Right renal pelvis (tissue), 4 donors: ENCODE data around the gene SEC16B. TPM values are rescaled to one million over a fixed set of nuclear protein-coding genes. Genes with fewer than 3 reads are reported as not detected.

Source experiments
- DNase-seq, 4 donors: peaks; one replicate each; pipeline ENCODE4 v3.0.0-alpha.2; 2013; ENCODE audit warnings: low read depth in 4 of 4, low spot score in 3 of 4, missing footprints in 1 of 4
- polyA plus RNA-seq, 4 donors: library from polyadenylated mRNA; unstranded; fragments of 120-200 nt; gene quantifications; one replicate each; pipeline ENCODE4 v1.2.1, GENCODE V29; 2013; ENCODE audit not compliant: insufficient read length in 4 of 4

Gene SEC16B
- polyA plus RNA-seq, 4 donors: 3.5 to 5.4 (median 4.2) TPM

GRCh38 chr1:177978530-177978929 is 8.7 kb upstream of the SEC16B start:
- no peak for DNase-seq

GRCh38 chr1:177977141-177977540 is 7.3 kb upstream of the SEC16B start:
- DNase-seq: no peak

GRCh38 chr1:177976596-177976995 is 6.7 kb upstream of the SEC16B start:
- no peak for DNase-seq

GRCh38 chr1:177975588-177976495 is 6.0 kb upstream of the SEC16B start:
- no peak for DNase-seq

GRCh38 chr1:177973585-177973984 is 3.7 kb upstream of the SEC16B start:
- DNase-seq: no peak

GRCh38 chr1:177969109-177969508 is 749 bp downstream of the SEC16B start:
- DNase-seq: no peak

GRCh38 chr1:177966199-177966598 is 3.7 kb downstream of the SEC16B start:
- no peak for DNase-seq

- no peak for DNase-seq
These were observed 4.6 kb downstream of the SEC16B start for GRCh38 chr1:177965293-177965692.

GRCh38 chr1:177964336-177964735 is 5.5 kb downstream of the SEC16B start:
- DNase-seq: no peak

- no peak for DNase-seq
These were observed 8.8 kb downstream of the SEC16B start for GRCh38 chr1:177960939-177961622.

GRCh38 chr1:177959811-177960515 is 9.9 kb downstream of the SEC16B start:
- no peak for DNase-seq

GRCh38 chr1:177958092-177958491 is 11.8 kb downstream of the SEC16B start:
- no peak for DNase-seq

- no peak for DNase-seq
These were observed 15.8 kb downstream of the SEC16B start for GRCh38 chr1:177954076-177954475.

- no peak for DNase-seq
These were observed 16.3 kb downstream of the SEC16B start for GRCh38 chr1:177953549-177953948.

GRCh38 chr1:177952691-177953090 is 17.2 kb downstream of the SEC16B start:
- DNase-seq: no peak

- DNase-seq: no peak
These were observed 17.6 kb downstream of the SEC16B start for GRCh38 chr1:177952249-177952648.

- no peak for DNase-seq
These were observed 19.4 kb downstream of the SEC16B start for GRCh38 chr1:177950506-177950905.

GRCh38 chr1:177948336-177948972 is 21.4 kb downstream of the SEC16B start:
- DNase-seq: peak; percentile 47 to 66 (median 58)

- DNase-seq: no peak
These were observed 22.2 kb downstream of the SEC16B start for GRCh38 chr1:177947623-177948022.

GRCh38 chr1:177945943-177946650 is 23.8 kb downstream of the SEC16B start:
- DNase-seq: peak; percentile 41 to 59 (median 52)
